ENCODE results near the gene TIA1. TPM values are rescaled to one million over a fixed set of nuclear protein-coding genes. Genes with fewer than 3 reads are reported as not detected.
"Not testable (repeated sequence)": the region's sequence is repeated elsewhere in the genome, so short reads cannot be mapped to it uniquely, and the experiment has no call there.

Gene TIA1
- total RNA-seq = 100 to 1,000 TPM; 112 to 116 TPM

GRCh38 chr2:70248181-70248847 lies at the start of gene TIA1:
TIA1 (minus strand) TSS chr2:70248628; CDS start chr2:70248430, 198 bp downstream.
- POLR2A ChIA-PET = interaction anchor here (1.1 to 4.6 kb wide), 6 partner anchors 10 to 334 kb away, joined by 3 to 47 read pairs (median 15); partner anchors contain the start of genes C2orf42, MXD1, PCYOX1 and SNRPG
- Mint-ChIP-seq H3K9me3 (no peaks in the 10 kb centered on the region), H3K4me3 (peak within 1 kb of the TSS; percentile 98), H3K27ac (peak within 1 kb of the TSS; percentile 97), H3K36me3 (ENCODE audit: low read depth) (peaks cover 32% of the 10 kb centered on the region), H3K4me1 (peaks cover 40% of the 10 kb centered on the region), H3K27me3 (no peaks in the 10 kb centered on the region)
- CTCF ChIA-PET = interaction anchor here (1.5 to 2.4 kb wide), 2 partner anchors 9 to 45 kb away, joined by 4 to 12 read pairs; partner anchors contain the start of genes PCYOX1 and SNRPG
- DNase-seq = peak; percentile 99

DNA sequence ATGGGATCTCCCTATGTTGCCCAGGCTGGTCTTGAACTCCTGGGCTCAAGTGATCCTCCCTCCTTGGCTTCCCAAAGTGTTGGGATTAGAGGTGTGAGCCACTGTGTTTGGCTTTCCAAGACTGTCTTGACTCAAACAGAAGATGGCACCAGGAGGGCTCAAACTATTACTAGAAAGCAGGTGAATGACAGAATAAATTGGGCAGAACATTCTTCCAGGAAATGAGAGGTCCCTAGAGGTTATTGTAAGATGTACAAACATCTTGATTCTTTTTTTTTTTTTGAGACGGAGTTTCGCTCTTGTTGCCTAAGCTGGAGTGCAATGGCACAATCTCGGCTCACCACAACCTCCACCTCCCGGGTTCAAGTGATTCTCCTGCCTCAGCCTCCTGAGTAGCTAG lies 49.4 kb upstream of the TIA1 start:
- ChIA-PET CTCF (interaction anchor here (0.7 kb wide), 1 partner anchor 1697 kb away, joined by 3 read pairs; no protein-coding TSS in a partner anchor), POLR2A (interaction anchor here (2.0 kb wide), 1 partner anchor 9 kb away, joined by 4 read pairs; no protein-coding TSS in a partner anchor)
- H3K4me3 Mint-ChIP-seq, H3K27me3 Mint-ChIP-seq, H3K27ac Mint-ChIP-seq, DNase-seq, H3K9me3 Mint-ChIP-seq: not testable (repeated sequence)
- peaks cover 47% of the 10 kb centered on the region for H3K4me1 Mint-ChIP-seq
- peaks cover 39% of the 10 kb centered on the region for H3K36me3 Mint-ChIP-seq (ENCODE audit: low read depth)

GRCh38 chr2:70283500-70284191 lies 35.2 kb upstream of the TIA1 start:
- DNase-seq = no peak
- ChIA-PET CTCF (interaction anchor here (1.5 kb wide), 1 partner anchor 9 kb away, joined by 4 read pairs; the partner anchor contains the start of gene SNRPG), POLR2A (interaction anchor here (4.3 kb wide), 1 partner anchor 10 kb away, joined by 40 read pairs; the partner anchor contains the start of gene SNRPG)
- Mint-ChIP-seq H3K27me3 (no peaks in the 10 kb centered on the region), H3K4me1 (peaks cover 24% of the 10 kb centered on the region), H3K27ac (no peak overlapping the region), H3K36me3 (ENCODE audit: low read depth) (peaks cover 75% of the 10 kb centered on the region), H3K9me3 (no peaks in the 10 kb centered on the region), H3K4me3 (no peak overlapping the region)

DNA sequence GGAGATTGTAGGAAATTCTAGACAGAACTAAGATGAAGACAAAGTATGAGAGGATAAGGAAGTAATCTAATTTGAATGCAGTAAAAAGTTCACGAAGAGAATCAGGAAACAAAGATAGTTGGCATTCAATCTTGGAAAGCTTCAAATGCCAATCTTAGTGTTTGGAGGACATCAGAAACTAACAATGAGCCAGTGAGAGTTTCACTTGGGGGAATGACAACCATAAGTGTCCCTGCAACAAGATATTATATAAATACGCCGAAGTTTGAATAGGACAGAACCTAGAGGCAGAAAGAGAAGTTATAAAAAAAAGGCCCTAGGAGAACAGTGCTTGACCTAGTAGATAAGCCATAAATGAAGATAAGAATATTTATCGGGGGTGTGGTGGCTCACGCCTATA lies 34.0 kb upstream of the TIA1 start:
- H3K36me3 Mint-ChIP-seq (ENCODE audit: low read depth) = peaks cover 75% of the 10 kb centered on the region
- no peak overlapping the region for H3K27ac Mint-ChIP-seq
- peaks cover 24% of the 10 kb centered on the region for H3K4me1 Mint-ChIP-seq
- CTCF ChIA-PET = no interaction called here
- no peak for DNase-seq
- POLR2A ChIA-PET = interaction anchor here (0.7 to 4.3 kb wide), 2 partner anchors 11 to 46 kb away, joined by 3 to 40 read pairs; partner anchors contain the start of gene SNRPG
- no peaks in the 10 kb centered on the region for H3K9me3 Mint-ChIP-seq
- no peak overlapping the region for H3K4me3 Mint-ChIP-seq
- no peaks in the 10 kb centered on the region for H3K27me3 Mint-ChIP-seq

GRCh38 chr2:70280242-70280798 lies 31.9 kb upstream of the TIA1 start:
- CTCF ChIA-PET = interaction anchor here (0.6 kb wide), 1 partner anchor 925 kb away, joined by 9 read pairs; no protein-coding TSS in a partner anchor
- DNase-seq = no peak
- POLR2A ChIA-PET = interaction anchor here (0.8 to 1.6 kb wide), 2 partner anchors 13 to 317 kb away, joined by 3 to 4 read pairs; partner anchors contain the start of gene SNRPG
- Mint-ChIP-seq H3K27ac (no peak overlapping the region), H3K4me1 (peaks cover 11% of the 10 kb centered on the region), H3K27me3 (no peaks in the 10 kb centered on the region), H3K4me3 (no peak overlapping the region), H3K9me3 (no peaks in the 10 kb centered on the region), H3K36me3 (ENCODE audit: low read depth) (peaks cover 67% of the 10 kb centered on the region)

- Mint-ChIP-seq H3K27ac (no peak overlapping the region), H3K9me3 (no peaks in the 10 kb centered on the region), H3K4me1 (peaks cover 1% of the 10 kb centered on the region), H3K4me3 (no peak overlapping the region), H3K36me3 (ENCODE audit: low read depth) (peaks cover 34% of the 10 kb centered on the region), H3K27me3 (no peaks in the 10 kb centered on the region)
- ChIA-PET CTCF (interaction anchor here (0.7 kb wide), 1 partner anchor 34 kb away, joined by 4 read pairs; no protein-coding TSS in a partner anchor), POLR2A (interaction anchor here (0.6 to 1.4 kb wide), 3 partner anchors 12 to 186 kb away, joined by 3 to 7 read pairs (median 4); partner anchors contain the start of genes PCYOX1 and SNRPG)
- no peak for DNase-seq
Measured at GRCh38 chr2:70270323-70270722, 21.9 kb upstream of the TIA1 start.

- H3K4me3 Mint-ChIP-seq, CTCF ChIA-PET, H3K9me3 Mint-ChIP-seq, H3K4me1 Mint-ChIP-seq, DNase-seq, H3K27ac Mint-ChIP-seq, H3K27me3 Mint-ChIP-seq: not testable (repeated sequence)
- H3K36me3 Mint-ChIP-seq (ENCODE audit: low read depth) = peaks cover 29% of the 10 kb centered on the region
- POLR2A ChIA-PET = interaction anchor here (1.4 kb wide), 2 partner anchors 11 to 24 kb away, joined by 4 to 7 read pairs; partner anchors contain the start of genes PCYOX1 and SNRPG
Measured at GRCh38 chr2:70269422-70270302, 21.2 kb upstream of the TIA1 start.

DNA sequence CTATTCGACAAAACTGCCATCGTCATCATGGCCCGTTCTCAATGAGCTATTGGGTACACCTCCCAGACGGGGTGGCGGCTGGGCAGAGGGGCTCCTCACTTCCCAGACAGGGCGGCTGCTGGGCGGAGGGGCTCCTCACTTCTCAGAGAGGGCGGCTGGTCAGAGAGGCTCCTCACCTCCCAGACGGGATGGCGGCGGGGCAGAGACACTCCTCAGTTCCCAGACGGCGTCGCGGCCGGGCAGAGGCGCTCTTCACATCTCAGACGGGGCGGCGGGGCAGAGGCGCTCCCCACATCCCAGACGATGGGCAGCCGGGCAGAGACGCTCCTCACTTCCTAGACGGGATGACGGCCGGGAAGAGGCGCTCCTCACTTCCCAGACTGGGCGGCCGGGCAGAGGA lies 18.5 kb upstream of the TIA1 start:
- H3K4me1 Mint-ChIP-seq, CTCF ChIA-PET, POLR2A ChIA-PET, DNase-seq, H3K9me3 Mint-ChIP-seq, H3K27me3 Mint-ChIP-seq, H3K27ac Mint-ChIP-seq, H3K4me3 Mint-ChIP-seq: not testable (repeated sequence)
- H3K36me3 Mint-ChIP-seq (ENCODE audit: low read depth) = peaks cover 30% of the 10 kb centered on the region

DNA sequence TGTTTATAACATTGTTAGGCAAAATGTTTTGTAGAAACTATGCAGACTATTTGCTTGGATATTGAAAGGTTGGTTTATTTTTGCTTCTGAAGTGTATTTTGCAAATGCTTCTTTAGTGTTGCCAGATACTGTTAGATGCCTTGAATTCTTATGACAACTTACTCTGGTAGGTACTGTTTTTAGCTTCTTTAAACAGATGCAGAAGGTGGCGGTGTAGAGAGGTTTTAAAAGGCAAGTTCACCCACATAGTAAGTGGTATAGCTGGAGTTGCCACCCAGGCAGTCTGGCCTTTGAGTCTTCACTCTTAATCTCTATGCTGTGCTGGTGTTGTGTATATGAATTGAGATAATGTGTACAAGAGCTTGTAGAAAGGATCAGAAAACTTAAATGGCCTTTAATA lies 13.1 kb upstream of the TIA1 start:
- Mint-ChIP-seq H3K4me3 (no peak overlapping the region), H3K9me3 (no peaks in the 10 kb centered on the region), H3K27ac (no peak overlapping the region), H3K36me3 (ENCODE audit: low read depth) (peaks cover 18% of the 10 kb centered on the region), H3K27me3 (no peaks in the 10 kb centered on the region), H3K4me1 (peaks cover 18% of the 10 kb centered on the region)
- no peak for DNase-seq
- CTCF ChIA-PET = no interaction called here
- POLR2A ChIA-PET = interaction anchor here (1.0 to 1.2 kb wide), 3 partner anchors 23 to 177 kb away, joined by 3 to 4 read pairs (median 3); no protein-coding TSS in a partner anchor

GRCh38 chr2:70258532-70258875 lies 10.1 kb upstream of the TIA1 start:
- CTCF ChIA-PET = interaction anchor here (1.1 to 2.3 kb wide), 7 partner anchors 17 to 344 kb away, joined by 3 to 13 read pairs (median 4); partner anchors contain the start of genes FAM136A, MXD1 and SNRPG
- Mint-ChIP-seq H3K9me3 (no peaks in the 10 kb centered on the region), H3K27me3 (no peaks in the 10 kb centered on the region), H3K27ac (peak overlapping the region; percentile 58), H3K4me3 (peak overlapping the region; percentile 82), H3K4me1 (peaks cover 24% of the 10 kb centered on the region), H3K36me3 (ENCODE audit: low read depth) (peaks cover 5% of the 10 kb centered on the region)
- POLR2A ChIA-PET = interaction anchor here (0.6 to 3.9 kb wide), 16 partner anchors 10 to 821 kb away, joined by 3 to 65 read pairs (median 4); partner anchors contain the start of genes AAK1, C2orf42, MXD1 and NFU1
- DNase-seq = no peak

DNA sequence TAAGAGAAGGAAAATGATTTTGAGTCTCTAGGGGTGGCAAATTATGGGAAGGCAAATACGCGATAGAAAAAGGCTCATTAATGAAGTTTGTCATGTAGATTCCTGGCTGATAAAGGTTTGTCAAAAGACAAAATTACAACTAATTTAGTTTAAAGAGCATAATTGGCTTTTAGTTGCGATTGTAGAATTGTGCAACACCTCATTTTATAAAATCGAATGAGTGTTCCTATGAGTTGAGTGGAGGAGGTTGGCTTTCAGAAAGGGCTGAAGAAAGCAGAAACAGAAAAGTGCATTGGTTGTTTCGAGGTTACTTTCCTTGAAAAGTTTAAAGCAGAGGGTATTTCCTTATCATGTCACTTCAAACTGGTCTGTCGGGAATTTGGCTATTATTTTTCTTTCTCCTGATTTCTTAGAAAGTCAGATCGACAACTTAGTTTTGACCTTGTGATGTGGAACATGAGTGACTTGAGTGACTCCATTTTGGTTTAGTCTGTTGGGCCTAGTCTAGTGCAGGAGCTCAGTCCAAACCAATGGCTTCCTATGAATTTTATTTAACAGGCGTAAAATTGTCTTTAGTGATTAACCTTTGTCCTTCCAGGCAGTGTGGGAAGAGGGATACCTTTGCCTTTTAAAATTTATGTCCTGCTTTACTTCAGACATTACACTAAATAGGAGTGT lies 7.3 kb upstream of the TIA1 start:
- Mint-ChIP-seq H3K9me3 (no peaks in the 10 kb centered on the region), H3K4me1 (peaks cover 23% of the 10 kb centered on the region), H3K36me3 (ENCODE audit: low read depth) (peaks cover 2% of the 10 kb centered on the region), H3K4me3 (peak overlapping the region; percentile 25), H3K27me3 (no peaks in the 10 kb centered on the region), H3K27ac (no peak overlapping the region)
- ChIA-PET CTCF (no interaction called here), POLR2A (interaction anchor here (0.9 to 1.2 kb wide), 2 partner anchors 38 to 341 kb away, joined by 3 to 4 read pairs; partner anchors contain the start of genes MXD1 and SNRPG)
- DNase-seq = no peak

Measured in activated CD4-positive, alpha-beta memory T cell treated with anti-CD3 and anti-CD28 coated beads, Interleukin-2, amount 10 ng/mL, durations not matched to agents 7 days and 5 days (primary cell).